Adrenal gland (tissue), 5 donors: ENCODE data around the gene ELAVL2.

Source experiments
- CTCF ChIP-seq, 6 experiments: fragments of 450-650 bp in 4 of 6; fragments of 200-600 bp in 2 of 6; sonication (generic) in 1 of 6; IDR thresholded peaks; 1 replicate in 5 of 6; 2 replicates in 1 of 6; pipeline versions ENCODE4 v1.5.1 to v1.8.0; 2016 to 2021; ENCODE audit warnings: antibody characterized with exemption in 6 of 6, mild to moderate bottlenecking in 2 of 6, moderate library complexity in 1 of 6
- POLR2A ChIP-seq, 2 donors: fragments of 450-650 bp; IDR thresholded peaks; one replicate each; pipeline ENCODE4 v1.6.1; 2017; ENCODE audit warnings: antibody characterized with exemption in 2 of 2, mild to moderate bottlenecking in 2 of 2, moderate library complexity in 1 of 2
- donor health status: DM: no; HTN: no; CAD: no.

DNA sequence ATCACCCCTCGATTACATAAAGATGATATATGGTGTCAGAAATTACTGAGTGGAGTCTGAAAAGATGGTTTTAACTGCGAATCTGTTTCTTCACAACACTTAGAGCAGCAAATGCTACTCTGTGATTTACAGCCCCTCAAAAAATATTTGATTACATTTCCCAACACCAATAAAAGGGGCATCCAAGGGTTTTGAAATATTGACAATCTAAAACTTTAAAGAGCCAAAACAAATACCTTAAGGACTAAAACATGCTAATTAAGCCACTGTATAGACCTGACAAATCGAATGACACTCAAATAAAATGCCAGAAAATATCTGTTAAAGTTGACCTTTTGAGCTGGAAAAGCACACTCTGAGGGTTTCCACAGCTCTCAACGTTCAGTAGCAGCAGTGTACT is 73.2 kb downstream of the ELAVL2 start:
- TF ChIP-seq CTCF (IDR thresholded peaks at IDR 0.05) (no peak), POLR2A (IDR thresholded peaks at IDR 0.05) (no peak)
